Activated CD8-positive, alpha-beta memory T cell treated with anti-CD3 and anti-CD28 coated beads, Interleukin-2, amount 50 U/mL, for 24 hours (primary cell): Measurements from ENCODE around the gene CYB5R4.

Experiments
- DNase-seq: peaks from one replicate; pipeline ENCODE4 v3.0.0-alpha.2; 2020; ENCODE audit errors: extremely low read depth

Gene CYB5R4

DNA sequence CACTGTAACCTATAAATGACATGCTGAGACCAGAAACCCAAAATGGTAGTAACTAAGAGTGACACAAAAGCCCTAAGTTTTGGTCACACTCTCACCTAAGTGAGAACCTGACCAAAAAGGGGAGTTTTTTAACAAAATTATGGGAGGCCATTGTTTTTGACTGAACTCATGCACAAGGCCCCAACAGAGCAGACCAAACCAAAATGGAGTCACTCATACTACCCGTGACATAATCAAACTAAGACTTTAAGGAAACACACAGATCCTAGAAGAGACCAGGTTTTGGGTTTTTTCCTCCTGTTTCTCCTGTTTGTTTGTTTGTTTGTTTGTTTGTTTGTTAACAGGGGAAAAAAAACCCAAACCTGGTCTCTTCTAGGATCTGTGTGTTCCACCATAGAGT, 124.9 kb downstream of the CYB5R4 start:
- DNase-seq, result no peak

DNA sequence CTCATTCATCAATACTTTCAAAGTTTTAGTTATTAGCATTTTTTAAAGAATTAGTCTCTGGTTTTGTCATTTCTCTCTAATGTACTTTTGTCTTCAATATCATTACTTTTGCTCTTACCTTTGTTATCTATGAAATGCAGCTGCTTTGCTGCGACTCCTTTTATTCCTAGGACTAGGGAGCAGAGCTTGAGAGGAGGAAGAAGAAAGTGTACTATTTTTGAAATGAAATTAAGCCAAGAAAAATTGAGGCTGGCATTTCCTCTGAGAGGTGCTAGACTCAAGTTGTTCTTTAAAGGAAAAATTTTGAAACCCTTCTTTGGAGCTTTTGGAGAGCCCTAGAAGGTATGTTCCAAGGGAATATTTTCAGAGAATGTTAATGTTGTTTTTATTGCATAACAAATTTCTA, 125.8 kb downstream of the CYB5R4 start:
- DNase-seq, result no peak

DNA sequence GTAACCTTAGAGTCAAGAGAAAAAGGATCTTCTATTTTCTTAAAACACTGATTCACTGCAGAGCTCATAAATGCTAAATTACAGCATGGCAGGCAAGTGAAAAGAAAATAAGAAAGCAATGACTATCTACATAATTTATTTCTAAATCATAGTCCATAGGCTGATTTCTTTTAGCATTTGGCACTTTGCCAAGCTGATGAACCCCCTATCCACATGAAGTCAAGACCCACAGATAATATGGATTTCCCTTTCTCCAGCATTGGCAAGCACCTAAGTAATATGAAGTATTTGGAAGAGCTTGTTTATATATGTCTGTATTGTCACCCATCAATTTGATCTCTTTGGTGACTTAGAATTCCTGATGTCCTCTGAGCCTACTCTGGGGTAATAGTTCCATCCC, 126.2 kb downstream of the CYB5R4 start:
- no peak for DNase-seq

DNA sequence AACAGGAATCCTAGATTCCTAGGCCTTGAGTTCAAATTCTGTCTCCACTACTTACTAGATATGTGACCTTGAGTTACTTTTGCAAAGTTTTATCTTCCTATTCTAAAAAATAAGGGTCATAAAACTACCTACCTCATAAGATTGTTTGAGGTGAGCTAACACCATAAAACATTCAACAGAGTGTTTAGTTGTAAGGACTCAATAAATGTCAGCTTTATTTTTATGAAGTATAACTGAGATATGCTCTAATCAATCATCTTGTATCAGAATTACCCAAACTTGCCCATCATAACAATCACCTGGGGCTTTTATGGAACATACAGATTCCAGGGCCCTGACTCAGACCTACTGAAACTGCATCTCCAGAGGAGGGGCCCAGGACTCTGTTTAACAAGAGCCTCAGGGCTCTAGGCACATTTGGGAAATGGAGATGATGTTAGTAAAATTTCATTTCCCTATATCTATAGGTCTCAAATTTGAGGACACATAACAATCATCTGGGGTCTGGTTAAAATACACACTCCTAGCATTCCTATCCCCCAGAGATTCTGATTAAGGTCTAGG, 138.6 kb downstream of the CYB5R4 start:
- DNase-seq, result no peak

DNA sequence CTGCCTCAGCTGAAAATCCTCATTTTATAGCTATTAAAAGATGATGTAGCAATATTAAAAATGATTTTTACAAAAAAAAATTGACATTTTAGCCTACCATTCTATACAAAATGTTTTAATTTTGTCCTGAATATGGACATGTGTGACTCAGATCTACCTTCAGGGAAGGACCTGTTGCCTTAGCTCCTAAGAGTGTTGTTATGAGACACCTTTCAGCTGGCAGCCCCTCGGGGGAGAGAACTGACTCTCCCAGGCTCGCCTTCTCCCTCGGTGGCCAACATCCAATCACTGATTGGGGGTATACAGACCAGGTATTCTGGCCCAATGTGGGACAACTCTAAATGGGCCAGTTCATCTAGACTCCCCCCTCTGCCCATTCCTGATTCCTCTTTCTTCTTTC, 141.6 kb downstream of the CYB5R4 start:
- DNase-seq, result no peak

DNA sequence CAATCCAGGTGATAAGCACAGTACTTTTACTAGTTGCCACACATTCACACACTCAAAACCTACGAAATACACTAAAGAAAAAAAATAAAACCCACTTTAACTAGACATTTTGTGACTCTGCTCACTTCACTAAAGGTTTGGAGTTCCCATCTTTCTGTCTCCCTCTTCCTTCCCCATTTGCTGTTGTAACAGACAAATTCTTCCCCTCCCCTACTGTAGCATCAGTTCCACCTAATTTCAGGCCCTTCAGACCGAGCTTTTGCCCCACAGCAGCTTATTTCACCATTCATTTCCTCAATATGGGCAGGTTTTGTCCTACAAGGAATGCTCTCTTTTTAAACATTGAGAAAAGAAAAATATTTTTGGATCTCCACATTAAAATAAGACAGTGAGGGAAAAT, 142.7 kb downstream of the CYB5R4 start:
- no peak for DNase-seq

DNA sequence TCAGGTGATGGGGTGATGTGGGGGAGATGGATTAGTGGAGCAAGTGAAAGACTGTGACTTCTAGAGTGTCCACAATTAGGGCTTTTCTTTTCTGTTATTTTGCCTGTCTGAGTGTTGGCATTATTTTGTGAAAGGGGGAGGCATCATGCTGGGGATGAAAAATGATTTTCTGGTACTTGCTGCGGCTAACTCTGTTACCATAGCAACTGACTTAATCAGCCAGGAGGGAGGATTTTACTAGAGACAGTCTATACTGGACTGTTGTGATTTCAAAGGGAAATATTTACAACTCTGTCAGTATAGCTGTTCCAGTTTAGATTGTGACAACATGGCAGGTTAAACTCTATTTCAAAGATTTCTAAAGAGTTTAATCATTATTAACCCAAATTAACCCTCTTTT, 143.6 kb downstream of the CYB5R4 start:
- DNase-seq, result no peak

DNA sequence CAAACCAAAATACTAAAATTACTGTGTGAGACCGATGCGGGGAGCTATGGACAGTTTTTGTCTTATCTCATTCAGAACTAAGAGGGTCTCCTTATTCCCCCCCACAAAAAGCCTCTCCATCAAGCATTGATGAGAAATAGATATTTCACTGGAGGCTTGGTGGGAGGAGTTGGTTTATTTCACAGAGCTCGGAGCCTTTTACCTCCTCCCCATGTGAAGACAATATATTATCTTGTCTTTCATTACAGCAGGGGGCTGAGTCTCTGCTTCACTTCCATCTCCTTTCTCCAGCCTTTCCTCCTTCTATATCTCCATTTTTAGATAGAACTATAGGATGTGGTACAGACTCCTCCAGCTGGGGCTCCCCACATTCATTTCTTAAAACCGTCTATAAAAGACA, 144.2 kb downstream of the CYB5R4 start:
- DNase-seq, result no peak

DNA sequence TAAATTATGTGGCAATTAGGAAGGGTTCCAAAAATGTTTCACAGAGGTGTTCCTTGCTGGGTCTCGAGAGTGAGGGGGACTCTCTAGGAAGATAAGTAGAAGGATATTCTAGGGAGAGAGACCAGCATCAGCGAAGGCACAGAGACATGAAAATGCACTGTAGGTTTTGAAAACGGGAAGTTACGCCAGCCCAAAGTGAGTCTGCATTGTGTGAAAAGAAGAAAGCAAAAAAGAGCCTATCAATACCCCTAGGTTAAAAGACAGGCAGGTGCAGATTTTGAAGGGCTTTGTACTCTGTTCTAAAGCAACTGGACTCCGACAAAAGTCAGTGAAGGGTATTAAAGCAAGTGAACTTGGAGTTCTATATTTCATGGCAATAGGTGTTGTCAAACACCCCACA, 148.4 kb downstream of the CYB5R4 start:
- DNase-seq, result no peak

DNA sequence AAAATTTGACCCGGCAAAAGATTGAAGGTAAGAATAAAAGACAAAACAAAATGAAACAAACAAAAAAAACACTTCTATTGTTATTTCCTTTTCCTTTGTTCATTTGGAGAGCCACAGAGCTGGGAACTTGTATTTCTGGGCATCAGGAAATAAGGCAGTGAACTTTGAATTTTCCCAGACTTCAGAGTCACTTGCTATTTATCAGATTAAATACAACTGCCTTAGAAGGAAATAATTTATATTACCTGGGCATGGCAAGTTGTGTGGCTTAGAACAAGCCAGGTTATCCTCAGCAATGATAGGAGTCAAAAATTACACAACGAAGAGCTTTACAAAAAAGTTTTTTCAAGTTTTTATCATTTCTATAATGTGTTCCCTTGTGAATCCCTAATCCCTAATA, 153.9 kb downstream of the CYB5R4 start:
- DNase-seq, result no peak

DNA sequence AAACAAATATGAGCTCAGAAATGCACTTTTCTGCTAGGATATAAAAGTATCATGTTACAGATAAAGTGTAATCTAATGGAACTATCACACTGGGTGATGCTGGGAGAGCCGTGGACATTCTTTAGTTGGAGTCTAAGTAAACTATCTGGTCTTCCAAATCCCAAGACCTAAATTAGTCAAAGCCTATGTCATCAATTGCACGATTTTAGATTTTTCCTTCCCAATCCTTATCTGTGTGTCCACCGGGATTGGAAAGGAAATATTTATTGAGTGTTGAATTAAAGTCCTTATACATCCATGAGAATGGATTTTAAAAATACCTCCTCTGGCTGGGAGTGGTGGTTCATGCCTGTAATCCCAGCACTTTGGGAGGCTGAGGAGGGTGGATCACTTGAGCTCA, 154.4 kb downstream of the CYB5R4 start:
- DNase-seq, result no peak

DNA sequence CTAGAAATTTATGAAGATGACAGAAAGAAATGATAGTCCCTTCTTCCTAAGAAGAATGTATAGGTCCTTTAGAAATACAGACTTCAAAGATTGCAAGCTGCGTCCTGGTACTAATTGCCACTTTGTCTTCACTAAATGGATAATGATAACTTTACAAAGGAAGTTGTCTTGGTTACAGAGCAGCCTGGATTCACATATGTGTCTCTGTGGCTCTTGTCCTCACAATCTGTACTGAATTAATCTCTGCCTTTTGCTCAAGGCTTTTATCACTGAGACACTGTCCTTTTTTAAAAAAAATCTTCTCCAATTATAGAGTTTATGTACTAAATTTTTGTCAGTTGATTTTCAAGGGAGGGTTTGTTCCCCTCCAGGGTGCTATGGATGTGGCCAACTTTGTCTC, 156.5 kb downstream of the CYB5R4 start:
- DNase-seq, result no peak
